Thoracic aorta (tissue), 2 donors: ENCODE data around the gene GPR63. TPM values are rescaled to one million over a fixed set of nuclear protein-coding genes. Genes with fewer than 3 reads are reported as not detected.
A peak's percentile ranks its signal among the peaks of the same experiment; 100 is the strongest.
"Not testable (repeated sequence)": the region's sequence is repeated elsewhere in the genome, so short reads cannot be mapped to it uniquely, and the experiment has no call there.

Source experiments
- ATAC-seq: fragments of 150-250 bp; one replicate; pipeline ENCODE4 v1.8.0; 2017; ENCODE audit warnings: low read depth; ENCODE audit not compliant: insufficient number of reproducible peaks, low FRiP score
- DNase-seq: peaks from one replicate; pipeline ENCODE4 v3.0.0-alpha.2; 2020; ENCODE audit warnings: low spot score
- H3K27ac ChIP-seq, 2 donors: fragments of 200-600 bp; sonication (generic); 1 replicate in 1 of 2; 2 replicates in 1 of 2; pipeline ENCODE4 v1.5.1; 2016; ENCODE audit warnings: mild to moderate bottlenecking in 2 of 2, moderate library complexity in 2 of 2
- H3K27me3 ChIP-seq: fragments of 200-600 bp; sonication (generic); replicated peaks from 2 replicates; pipeline ENCODE4 v1.6.0; 2016; ENCODE audit warnings: mild to moderate bottlenecking; ENCODE audit not compliant: insufficient read depth
- H3K36me3 ChIP-seq: fragments of 200-600 bp; sonication (generic); one replicate; pipeline ENCODE4 v1.5.1; 2016
- H3K4me1 ChIP-seq, 2 donors: fragments of 200-600 bp; sonication (generic); 1 replicate in 1 of 2; 2 replicates in 1 of 2; pipeline versions ENCODE4 v1.5.1 to v1.6.0; 2016; ENCODE audit warnings: low read depth in 2 of 2, mild to moderate bottlenecking in 1 of 2; ENCODE audit not compliant: control insufficient read depth in 1 of 2
- H3K4me3 ChIP-seq: fragments of 200-600 bp; sonication (generic); 2 replicates; pipeline ENCODE4 v1.5.1; 2016; ENCODE audit warnings: mild to moderate bottlenecking
- H3K9me3 ChIP-seq: fragments of 200-600 bp; sonication (generic); 2 replicates; pipeline ENCODE4 v1.5.1; 2016
- CTCF ChIP-seq: fragments of 200-600 bp; sonication (generic); IDR thresholded peaks from one replicate; pipeline ENCODE4 v1.5.1; 2019; ENCODE audit warnings: antibody characterized with exemption
- total RNA-seq, 2 donors: library from RNA; depleted of rRNA; stranded (reverse); fragments of >200 nt; gene quantifications; one replicate each; pipeline versions ENCODE4 v1.1.0 to v1.2.3, GENCODE V29; 2016

The GPR63 gene, protein sequence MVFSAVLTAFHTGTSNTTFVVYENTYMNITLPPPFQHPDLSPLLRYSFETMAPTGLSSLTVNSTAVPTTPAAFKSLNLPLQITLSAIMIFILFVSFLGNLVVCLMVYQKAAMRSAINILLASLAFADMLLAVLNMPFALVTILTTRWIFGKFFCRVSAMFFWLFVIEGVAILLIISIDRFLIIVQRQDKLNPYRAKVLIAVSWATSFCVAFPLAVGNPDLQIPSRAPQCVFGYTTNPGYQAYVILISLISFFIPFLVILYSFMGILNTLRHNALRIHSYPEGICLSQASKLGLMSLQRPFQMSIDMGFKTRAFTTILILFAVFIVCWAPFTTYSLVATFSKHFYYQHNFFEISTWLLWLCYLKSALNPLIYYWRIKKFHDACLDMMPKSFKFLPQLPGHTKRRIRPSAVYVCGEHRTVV
- total RNA-seq: 1 to 10 TPM in 1 of 2 donors, under 1 TPM in 1; 0.99 to 3.4 TPM

DNA sequence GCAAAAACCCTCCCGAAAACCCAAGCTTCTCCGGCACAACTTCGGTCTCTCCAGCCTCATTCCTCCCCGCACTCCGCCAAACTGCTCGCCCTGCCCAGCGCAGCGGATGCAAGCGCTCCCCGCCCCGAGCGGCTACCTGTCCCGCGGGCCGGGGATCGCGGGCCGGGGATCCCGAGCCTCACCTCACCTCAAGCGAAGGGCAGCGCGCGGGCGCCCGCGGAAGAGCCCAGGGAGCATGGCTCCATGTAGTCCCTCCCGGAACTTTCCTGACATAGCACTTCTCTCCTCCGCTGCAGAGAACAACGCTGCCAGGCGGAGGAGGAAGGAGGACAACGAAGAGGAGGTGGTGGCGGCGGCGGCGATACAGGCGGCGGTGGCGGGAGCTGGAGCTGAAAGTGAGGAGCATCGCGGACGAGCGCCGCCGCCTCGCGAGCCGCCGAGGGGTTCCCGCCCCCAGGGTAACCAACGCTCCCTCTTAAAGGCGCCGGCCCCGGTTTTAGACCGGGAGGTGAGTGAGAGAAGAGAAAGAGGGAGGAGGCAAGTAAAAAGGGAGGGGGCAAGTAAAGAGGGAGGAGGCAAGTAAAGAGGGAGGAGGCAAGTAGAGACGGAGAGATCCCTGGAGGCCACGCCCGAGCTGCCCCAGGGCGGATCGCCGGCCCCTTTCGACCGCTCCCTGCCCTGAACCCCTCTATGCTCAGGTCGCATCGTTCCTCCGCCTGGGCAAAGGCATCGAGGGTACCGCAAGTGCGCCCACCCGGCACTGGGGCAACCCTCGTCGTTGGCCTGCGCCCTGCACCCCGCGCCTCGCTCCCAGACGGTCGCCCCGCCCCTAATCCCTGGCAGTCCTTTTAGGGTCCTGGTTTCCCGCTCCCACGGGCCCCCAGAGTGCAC lies at the start of gene GPR63:
GPR63 (minus strand) TSS at position 397 of the 891 bp plus-strand sequence. CDS start 37,746 bp downstream, outside the sequence.
- TF ChIP-seq CTCF: no peak
- H3K4me3 ChIP-seq: peak within 1 kb of the TSS; percentile 95
- peak within 1 kb of the TSS; percentile 36 to 53 for H3K27ac ChIP-seq
- no peaks in the 10 kb centered on the region for H3K9me3 ChIP-seq
- DNase-seq (no peak), ATAC-seq (peak; percentile 61)
- H3K36me3 ChIP-seq: no peaks in the 10 kb centered on the region
- peaks cover 0 to 19% of the 10 kb centered on the region in 2 donors for H3K4me1 ChIP-seq
- no peaks in the 10 kb centered on the region for H3K27me3 ChIP-seq

DNA sequence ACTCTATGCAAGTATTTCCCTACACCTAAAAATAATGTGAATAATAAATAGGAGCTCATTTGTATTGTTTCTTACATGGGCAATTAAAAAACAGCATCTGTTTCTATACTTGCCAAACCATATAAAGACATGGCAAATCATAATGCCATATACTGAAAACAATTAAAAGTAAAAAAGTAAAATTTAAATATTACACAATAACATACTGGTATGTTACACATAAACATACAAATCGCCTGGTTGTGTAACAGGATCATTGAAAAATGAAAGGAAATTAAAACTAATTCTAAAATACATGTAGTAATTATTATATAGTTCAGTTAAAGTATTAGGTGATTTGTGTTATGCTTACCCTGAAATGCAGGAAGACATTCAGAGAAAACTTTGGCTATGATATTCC lies 49.2 kb upstream of the GPR63 start:
- DNase-seq: no peak

DNA sequence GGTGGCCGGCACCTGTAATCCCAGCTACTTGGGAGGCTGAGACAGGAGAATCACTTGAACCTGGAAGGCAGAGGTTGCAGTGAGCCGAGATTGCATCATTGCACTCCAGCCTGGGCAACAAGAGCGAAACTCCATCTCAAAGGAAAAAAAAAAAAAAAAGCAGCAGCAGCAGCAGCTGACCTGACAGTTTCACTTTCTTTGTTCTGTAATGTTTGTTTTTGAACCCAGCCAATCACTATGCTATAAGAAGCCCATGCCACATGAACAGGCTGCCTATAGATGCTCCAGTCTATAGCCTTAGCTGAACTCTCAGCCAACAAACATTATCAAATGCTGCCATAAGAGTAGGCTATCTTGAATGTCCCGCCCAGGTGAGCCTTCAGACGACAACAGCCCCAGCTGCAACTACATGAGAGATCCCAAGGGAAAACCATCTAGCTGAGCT lies 47.9 kb upstream of the GPR63 start:
- not testable (repeated sequence) for H3K4me1 ChIP-seq, ATAC-seq, H3K27ac ChIP-seq, H3K36me3 ChIP-seq, H3K27me3 ChIP-seq, H3K9me3 ChIP-seq, H3K4me3 ChIP-seq, DNase-seq

More for the DNA sequence above, 49.2 kb upstream of the GPR63 start:
- Histone ChIP-seq H3K36me3 (peaks cover 3% of the 10 kb centered on the region), H3K27ac (no peak overlapping the region), H3K4me3 (no peak overlapping the region), H3K4me1 (no peaks in the 10 kb centered on the region), H3K27me3 (no peaks in the 10 kb centered on the region), H3K9me3 (no peaks in the 10 kb centered on the region)
- ATAC-seq: no peak
- TF ChIP-seq CTCF: no peak

DNA sequence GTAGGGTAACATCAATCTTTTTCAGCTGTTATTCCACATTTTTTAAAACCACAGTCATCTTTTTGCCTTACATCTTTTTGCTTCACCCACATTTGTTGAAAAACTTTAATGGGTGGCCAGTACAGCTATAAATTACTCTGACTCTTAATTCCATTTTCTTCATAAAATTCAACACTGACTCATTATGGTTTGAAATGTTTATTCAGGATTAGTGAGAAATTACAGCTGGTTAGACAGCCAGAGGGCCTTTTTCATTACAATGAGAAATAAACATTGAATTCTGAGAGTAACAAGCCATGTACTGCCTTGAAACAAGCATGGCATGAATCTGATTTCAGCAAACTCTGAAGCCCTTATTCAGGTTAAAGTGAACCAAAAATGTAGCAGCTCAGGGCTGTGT lies 40.9 kb upstream of the GPR63 start:
- TF ChIP-seq CTCF: no peak
- ATAC-seq (no peak), DNase-seq (no peak)
- no peaks in the 10 kb centered on the region for H3K4me1 ChIP-seq
- H3K27me3 ChIP-seq: no peaks in the 10 kb centered on the region
- H3K36me3 ChIP-seq: no peaks in the 10 kb centered on the region
- no peak overlapping the region for H3K27ac ChIP-seq
- H3K9me3 ChIP-seq: no peaks in the 10 kb centered on the region
- H3K4me3 ChIP-seq: no peak overlapping the region

DNA sequence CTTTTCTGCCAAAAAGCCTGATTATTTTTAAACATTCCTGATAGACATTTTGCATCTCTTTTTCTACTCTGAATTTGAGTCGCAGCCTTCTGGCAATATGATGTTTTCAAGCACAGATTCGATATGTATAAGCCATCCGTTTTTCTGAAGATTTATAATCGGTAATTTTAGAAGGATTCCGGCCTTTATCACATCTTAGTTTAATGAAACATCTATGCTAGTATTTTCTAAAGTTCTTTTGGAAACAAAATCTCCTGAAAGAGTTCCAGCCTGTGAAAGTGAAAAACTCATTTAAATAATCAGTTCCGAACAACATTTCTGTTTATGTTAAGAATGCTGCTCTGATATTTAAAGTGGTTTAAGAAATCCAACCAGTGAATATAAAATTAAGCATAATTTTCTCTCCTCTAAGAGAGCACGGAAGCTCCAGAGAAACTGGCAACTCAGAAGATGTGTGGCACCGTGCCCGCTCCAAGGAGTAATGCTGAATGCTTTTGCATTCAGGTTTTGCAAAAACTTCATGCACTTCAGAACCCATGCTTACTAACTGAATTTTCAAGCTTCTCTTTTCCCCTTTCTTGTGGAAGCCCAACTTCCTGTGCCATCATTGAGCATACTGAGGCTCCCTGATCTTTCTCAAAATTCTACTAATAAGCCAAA lies 39.7 kb upstream of the GPR63 start:
- Histone ChIP-seq H3K4me1 (no peaks in the 10 kb centered on the region), H3K36me3 (no peaks in the 10 kb centered on the region), H3K4me3 (no peak overlapping the region), H3K27me3 (no peaks in the 10 kb centered on the region), H3K27ac (no peak overlapping the region), H3K9me3 (no peaks in the 10 kb centered on the region)
- no peak for TF ChIP-seq CTCF
- DNase-seq (no peak), ATAC-seq (no peak)
